H1 (cell line): ENCODE data around the gene CSNK2A3. TPM values are rescaled to one million over a fixed set of nuclear protein-coding genes. Genes with fewer than 3 reads are reported as not detected.

ENCODE experiments used
- CTCF ChIA-PET: fragments of 300-600 bp; sonication (Branson Sonifier 250); formaldehyde crosslinking; loops from one replicate; lab custom pipeline; 2021; ENCODE audit not compliant: partially characterized antibody; lab: Charles Lee
- POLR2A ChIA-PET: fragments of 300-600 bp; sonication (Branson Sonifier 250); formaldehyde crosslinking; loops from one replicate; lab custom pipeline; 2021; ENCODE audit warnings: inconsistent platforms; ENCODE audit not compliant: partially characterized antibody; lab: Charles Lee
- DNase-seq, 2 experiments: peaks; one replicate each; pipeline versions ENCODE4 v3.0.0 to v3.0.0-alpha.2; 2010 to 2022; ENCODE audit warnings: low spot score in 2 of 2, low read depth in 1 of 2, mixed read lengths in 1 of 2
- FAIRE-seq: peaks from 2 replicates; lab custom pipeline; 2011; peaks lifted over from hg19 to GRCh38; lab: Jason Lieb, UNC
- H2AFZ ChIP-seq: 2 replicates; pipeline ENCODE4 v1.8.1; 2012; ENCODE audit warnings: low read length, inconsistent platforms
- H2AK5ac ChIP-seq: 2 replicates; pipeline ENCODE4 v1.6.1; 2013; ENCODE audit warnings: low read depth, low read length
- H2BK120ac ChIP-seq: replicated peaks from 2 replicates; pipeline ENCODE3; 2013; ENCODE audit warnings: low read depth, low read length, inconsistent platforms
- H2BK12ac ChIP-seq: 2 replicates; pipeline ENCODE4 v1.6.1; 2013; ENCODE audit warnings: low read depth, low read length
- H2BK15ac ChIP-seq: 2 replicates; pipeline ENCODE4 v1.6.1; 2013; ENCODE audit warnings: low read length
- H2BK20ac ChIP-seq: 2 replicates; pipeline ENCODE4 v1.6.1; 2013; ENCODE audit warnings: low read length
- H2BK5ac ChIP-seq: 2 replicates; pipeline ENCODE4 v1.6.1; 2013; ENCODE audit warnings: low read depth, low read length
- H3K14ac ChIP-seq: 2 replicates; pipeline ENCODE4 v1.6.1; 2013; ENCODE audit warnings: inconsistent platforms; ENCODE audit not compliant: insufficient read length
- H3K18ac ChIP-seq: 2 replicates; pipeline ENCODE4 v1.6.1; 2013; ENCODE audit warnings: low read length; ENCODE audit errors: extremely low read depth
- H3K23ac ChIP-seq: 2 replicates; pipeline ENCODE4 v1.6.1; 2013; ENCODE audit warnings: inconsistent platforms; ENCODE audit not compliant: insufficient read length
- H3K23me2 ChIP-seq: 2 replicates; pipeline ENCODE4 v1.6.1; 2013; ENCODE audit warnings: low read depth, low read length
- H3K27ac ChIP-seq: 2 replicates; pipeline ENCODE4 v1.6.1; 2011; ENCODE audit warnings: low read depth, low read length, inconsistent platforms
- H3K27me3 ChIP-seq, 4 experiments: replicated peaks in 1 of 4; 1 replicate in 1 of 4; 2 replicates in 3 of 4; pipeline versions ENCODE4 v1.6.1 to v1.8.1; 2011 to 2013; ENCODE audit warnings: low read length in 3 of 4, mild to moderate bottlenecking in 3 of 4, inconsistent platforms in 2 of 4, mixed read lengths in 2 of 4, moderate library complexity in 1 of 4; ENCODE audit not compliant: control insufficient read depth in 3 of 4, insufficient read depth in 3 of 4; ENCODE audit errors: extremely low read depth in 1 of 4
- H3K36me3 ChIP-seq, 4 experiments: 2 replicates each; pipeline versions ENCODE4 v1.6.1 to v1.8.1; 2011 to 2013; ENCODE audit warnings: mild to moderate bottlenecking in 4 of 4, low read length in 3 of 4, moderate library complexity in 2 of 4, control low read depth in 1 of 4, inconsistent platforms in 1 of 4; ENCODE audit not compliant: insufficient read depth in 4 of 4, control insufficient read depth in 2 of 4
- H3K4ac ChIP-seq: replicated peaks from 2 replicates; pipeline ENCODE3; 2013; ENCODE audit warnings: low read length, low read depth, mixed read lengths, inconsistent platforms; ENCODE audit not compliant: insufficient read length
- H3K4me1 ChIP-seq, 4 experiments: replicated peaks in 1 of 4; 1 replicate in 1 of 4; 2 replicates in 3 of 4; pipeline versions ENCODE4 v1.6.1 to v1.8.1; 2011 to 2013; ENCODE audit warnings: low read length in 3 of 4, inconsistent platforms in 2 of 4, mixed read lengths in 1 of 4; ENCODE audit not compliant: insufficient read depth in 4 of 4, control insufficient read depth in 3 of 4
- H3K4me2 ChIP-seq, 2 experiments: 2 replicates each; pipeline versions ENCODE4 v1.6.1 to v1.8.1; 2011 to 2013; ENCODE audit warnings: low read depth in 2 of 2, low read length in 2 of 2, control low read depth in 1 of 2, inconsistent platforms in 1 of 2, mild to moderate bottlenecking in 1 of 2; ENCODE audit not compliant: insufficient read depth in 1 of 2
- H3K4me3 ChIP-seq, 4 experiments: fragments of 200-600, 300-600 bp in 1 of 4; sonication (generic), shearing (Covaris generic), sonication (Bioruptor Twin) in 1 of 4; 2 replicates each; pipeline versions ENCODE4 v1.5.1 to v1.8.1; 2011 to 2016; ENCODE audit warnings: low read length in 4 of 4, low read depth in 3 of 4, control low read depth in 2 of 4, inconsistent platforms in 2 of 4, mild to moderate bottlenecking in 2 of 4, mixed read lengths in 1 of 4, moderate library complexity in 1 of 4; ENCODE audit not compliant: insufficient read depth in 2 of 4; ENCODE audit errors: extremely low read depth in 1 of 4
- H3K56ac ChIP-seq: replicated peaks from 2 replicates; pipeline ENCODE3; 2013; ENCODE audit warnings: low read depth, mild to moderate bottlenecking, mixed read lengths, low read length, inconsistent platforms; ENCODE audit not compliant: insufficient read length
- H3K79me1 ChIP-seq: 2 replicates; pipeline ENCODE4 v1.6.1; 2013; ENCODE audit warnings: low read depth, low read length, control low read depth
- H3K79me2 ChIP-seq, 2 experiments: 2 replicates each; pipeline versions ENCODE4 v1.6.1 to v1.8.1; 2012 to 2013; ENCODE audit warnings: low read length in 2 of 2, mild to moderate bottlenecking in 2 of 2, inconsistent platforms in 1 of 2; ENCODE audit not compliant: insufficient read depth in 2 of 2, control insufficient read depth in 1 of 2
- H3K9ac ChIP-seq, 4 experiments: replicated peaks in 1 of 4; 1 replicate in 1 of 4; 2 replicates in 3 of 4; pipeline versions ENCODE4 v1.6.1 to v1.8.1; 2011 to 2013; ENCODE audit warnings: low read depth in 3 of 4, low read length in 3 of 4, control low read depth in 2 of 4, mild to moderate bottlenecking in 2 of 4, moderate library complexity in 2 of 4, inconsistent platforms in 1 of 4; ENCODE audit errors: extremely low read depth in 1 of 4
- H3K9me3 ChIP-seq, 2 experiments: 2 replicates each; pipeline versions ENCODE4 v1.6.1 to v1.8.1; 2012 to 2013; ENCODE audit warnings: mild to moderate bottlenecking in 2 of 2, moderate library complexity in 2 of 2, control low read depth in 1 of 2, inconsistent platforms in 1 of 2, low read depth in 1 of 2, low read length in 1 of 2, mixed read lengths in 1 of 2; ENCODE audit not compliant: insufficient read depth in 2 of 2
- H4K20me1 ChIP-seq, 2 experiments: replicated peaks in 1 of 2; 2 replicates each; pipeline versions ENCODE3 to v1.8.1; 2011 to 2013; ENCODE audit warnings: inconsistent platforms in 2 of 2, low read length in 2 of 2, mild to moderate bottlenecking in 1 of 2; ENCODE audit not compliant: insufficient read depth in 2 of 2, control insufficient read depth in 1 of 2
- H4K5ac ChIP-seq: 2 replicates; pipeline ENCODE4 v1.6.1; 2013; ENCODE audit warnings: low read length, low read depth, mixed read lengths, inconsistent platforms; ENCODE audit not compliant: insufficient read length
- H4K8ac ChIP-seq: 2 replicates; pipeline ENCODE4 v1.8.0; 2013; ENCODE audit warnings: mild to moderate bottlenecking, moderate library complexity, low read length, inconsistent platforms; ENCODE audit not compliant: insufficient read depth; ENCODE audit errors: extremely low read depth
- H4K91ac ChIP-seq: replicated peaks from 2 replicates; pipeline ENCODE3; 2013; ENCODE audit warnings: low read length, mixed read lengths, inconsistent platforms; ENCODE audit not compliant: insufficient read length
- BCL11A ChIP-seq, 2 experiments: IDR thresholded peaks; one replicate each; pipeline ENCODE4 v1.6.1; 2011; ENCODE audit warnings: low read depth in 2 of 2, low read length in 2 of 2, mild to moderate bottlenecking in 2 of 2
- CTBP2 ChIP-seq: IDR thresholded peaks from 2 replicates; pipeline ENCODE4 v1.7.0; 2011; ENCODE audit warnings: borderline replicate concordance, mild to moderate bottlenecking, moderate library complexity, mixed read lengths, low read length; ENCODE audit not compliant: insufficient read depth, insufficient read length
- GTF2F1 ChIP-seq: IDR thresholded peaks from 2 replicates; pipeline ENCODE4 v1.6.1; 2012; ENCODE audit warnings: low read depth, low read length, improper control_type of control experiment, borderline replicate concordance
- POLR2A ChIP-seq, 2 experiments: IDR thresholded peaks; 1 replicate in 1 of 2; 2 replicates in 1 of 2; pipeline ENCODE4 v1.6.1; 2011; ENCODE audit warnings: low read depth in 2 of 2, low read length in 2 of 2, mild to moderate bottlenecking in 2 of 2; ENCODE audit errors: control extremely low read depth in 1 of 2
- TAF7 ChIP-seq: optimal IDR thresholded peaks from 2 replicates; pipeline ENCODE3; 2011; ENCODE audit warnings: low read depth, mild to moderate bottlenecking, inconsistent platforms, low read length, moderate library complexity, borderline replicate concordance
- TCF12 ChIP-seq: IDR thresholded peaks from 2 replicates; pipeline ENCODE4 v1.6.1; 2011; ENCODE audit warnings: low read depth, mild to moderate bottlenecking, low read length
- polyA plus RNA-seq, 7 experiments: library from polyadenylated mRNA; depleted of rRNA in 3 of 7; stranded (reverse) in 5 of 7; unstranded in 2 of 7; fragments of >200 nt in 5 of 7; fragments of 200-250 nt in 2 of 7; gene quantifications; 1 replicate in 5 of 7; 2 replicates in 1 of 7; 4 replicates in 1 of 7; pipeline versions ENCODE4 v1.2.1 to v1.2.3, GENCODE V29; 2011 to 2013; ENCODE audit warnings: missing spikeins in 2 of 7, mixed read lengths in 2 of 7
- total RNA-seq: library from RNA; stranded (reverse); fragmentation: NEBNext Ultra II Directional; extraction: Animal tissue kit (Norgen Biotek cat#: 25700); gene quantifications from 2 replicates; pipeline ENCODE4 v1.2.1, GENCODE V29; 2021

The CSNK2A3 gene
- total and polyA plus RNA-seq, 2 of the 8 experiments (the other 6 are each of a cell fraction or from before 2014, with no cell fraction given): 0.69 to 1.0 TPM

GRCh38 chr11:11394241-11394640 lies 41.2 kb upstream of the CSNK2A3 start:
- H3K79me2 ChIP-seq: no peaks in the 10 kb centered on the region
- TF ChIP-seq TAF7: no peak
- TF ChIP-seq TCF12: no peak
- no peak for TF ChIP-seq POLR2A (IDR thresholded peaks at IDR 0.05; ENCODE audit: control extremely low read depth in 1 of 2, low read depth in 2 of 2, low read length in 2 of 2)
- TF ChIP-seq BCL11A (IDR thresholded peaks at IDR 0.05; ENCODE audit: low read depth in 2 of 2, low read length in 2 of 2): no peak
- TF ChIP-seq CTBP2: no peak
- TF ChIP-seq GTF2F1: no peak
- DNase-seq (no peak), FAIRE-seq (no peak)
- no peak overlapping the region for H4K5ac ChIP-seq
- H4K91ac ChIP-seq: no peak overlapping the region
- H3K4me3 ChIP-seq: no peak overlapping the region
- H2BK20ac ChIP-seq: no peak overlapping the region
- H2BK120ac ChIP-seq: no peak overlapping the region
- no peaks in the 10 kb centered on the region for H3K36me3 ChIP-seq
- CTCF ChIA-PET: interaction anchor here (0.6 to 1.5 kb wide), 2 partner anchors 13 to 51 kb away, joined by 3 read pairs; no protein-coding TSS in a partner anchor
- no peak overlapping the region for H3K23ac ChIP-seq
- no peaks in the 10 kb centered on the region for H3K9me3 ChIP-seq
- H4K8ac ChIP-seq: no peak overlapping the region
- H3K23me2 ChIP-seq: no peaks in the 10 kb centered on the region
- H3K4ac ChIP-seq: no peak overlapping the region
- H3K14ac ChIP-seq: no peak overlapping the region
- H3K9ac ChIP-seq: no peak overlapping the region
- H3K4me2 ChIP-seq: no peak overlapping the region
- no peak overlapping the region for H3K27ac ChIP-seq
- no peak overlapping the region for H2BK15ac ChIP-seq
- H3K27me3 ChIP-seq: peaks cover 0 to 2% (median 0%) of the 10 kb centered on the region in 4 experiments; a peak in 1 of 7 replicates
- H3K18ac ChIP-seq: no peak overlapping the region
- H2AK5ac ChIP-seq: no peak overlapping the region
- POLR2A ChIA-PET: no interaction called here
- no peak overlapping the region for H2BK5ac ChIP-seq
- no peaks in the 10 kb centered on the region for H4K20me1 ChIP-seq
- no peaks in the 10 kb centered on the region for H3K79me1 ChIP-seq
- H3K4me1 ChIP-seq: no peaks in the 10 kb centered on the region
- no peak overlapping the region for H2BK12ac ChIP-seq
- no peak overlapping the region for H2AFZ ChIP-seq
- H3K56ac ChIP-seq: no peak overlapping the region
